ENCODE results near the gene DENND2D. TPM values are rescaled to one million over a fixed set of nuclear protein-coding genes. Genes with fewer than 3 reads are reported as not detected.

Gene DENND2D
- total and polyA plus RNA-seq, 9 of the 15 experiments (the other 6 are each of a cell fraction or from before 2014, with no cell fraction given): 0.08 to 0.44 (median 0.13) TPM; not detected in 6

DNA sequence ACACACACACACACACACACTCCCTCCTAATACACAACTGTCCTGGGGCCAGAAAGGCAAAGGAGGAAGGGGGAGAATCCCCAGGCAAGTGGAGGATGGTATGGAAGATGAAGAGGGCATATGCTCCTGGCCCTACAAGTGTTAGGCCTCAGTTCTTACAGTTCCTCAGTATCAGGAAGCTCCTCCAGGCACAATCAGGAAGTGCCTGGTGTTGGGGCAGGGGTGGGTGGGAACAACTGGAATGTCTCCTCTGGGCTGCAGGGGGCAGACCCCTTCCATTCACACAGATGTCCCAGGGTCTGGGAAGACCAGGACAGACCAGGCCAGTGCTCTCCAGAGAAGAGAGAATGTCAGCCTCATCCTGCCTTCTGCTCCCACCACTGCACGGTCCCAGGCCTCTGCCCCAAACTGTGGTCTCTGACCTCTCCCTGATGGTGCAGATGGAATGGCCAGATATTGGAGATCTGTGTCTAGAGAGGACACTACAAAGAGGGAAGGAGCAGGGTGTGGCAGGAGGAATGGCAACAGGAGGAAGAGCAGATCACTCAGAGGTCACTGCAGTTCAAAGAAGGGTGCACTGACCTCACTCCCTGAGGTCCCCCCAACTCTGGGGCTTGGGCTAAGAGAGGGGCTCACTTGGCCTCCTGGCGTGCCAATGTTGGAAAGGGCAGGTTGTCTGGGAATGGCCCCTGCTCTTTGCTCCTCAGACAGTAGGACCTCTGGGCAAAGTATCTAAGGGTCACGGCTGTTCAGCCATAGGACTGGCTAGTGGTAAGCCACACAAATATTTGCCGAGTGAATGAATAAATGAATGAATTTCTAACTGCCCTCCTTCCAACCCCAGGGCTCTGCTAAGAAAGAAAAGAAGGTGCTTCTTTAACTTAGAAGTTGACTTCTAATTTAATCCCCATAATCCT, 2.5 kb upstream of the DENND2D start (continued):
- TF ChIP-seq PHF20 (IDR thresholded peaks at IDR 0.05; ENCODE audit: partially characterized antibody) (no peak), HEY1 (CRISPR knock-in tag; IDR thresholded peaks at IDR 0.05; ENCODE audit: borderline replicate concordance) (no peak), MIER1 (IDR thresholded peaks at IDR 0.05; ENCODE audit: low read depth) (no peak), SIX5 (IDR thresholded peaks at IDR 0.05; ENCODE audit: borderline replicate concordance in 1 of 2, insufficient read depth in 1 of 2, low read depth in 1 of 2, low read length in 2 of 2) (0 out of 4 replicates have a peak, but pooled peaks of 1 of the 2 experiments have one; percentile 10), ZNF41 (CRISPR knock-in tag; conservative IDR thresholded peaks at IDR 0.05) (no peak), TAF9B (IDR thresholded peaks at IDR 0.05; ENCODE audit: partially characterized antibody) (no peak), CBFA2T3 (IDR thresholded peaks at IDR 0.05) (0 out of 2 replicates have a peak, but pooled peaks have one; percentile 7), SRSF3 (IDR thresholded peaks at IDR 0.05; ENCODE audit: insufficient read depth, low read length) (no peak), PTTG1 (tag; IDR thresholded peaks at IDR 0.05; ENCODE audit: low read depth) (no peak)
- TF ChIP-seq, protein P1, sequence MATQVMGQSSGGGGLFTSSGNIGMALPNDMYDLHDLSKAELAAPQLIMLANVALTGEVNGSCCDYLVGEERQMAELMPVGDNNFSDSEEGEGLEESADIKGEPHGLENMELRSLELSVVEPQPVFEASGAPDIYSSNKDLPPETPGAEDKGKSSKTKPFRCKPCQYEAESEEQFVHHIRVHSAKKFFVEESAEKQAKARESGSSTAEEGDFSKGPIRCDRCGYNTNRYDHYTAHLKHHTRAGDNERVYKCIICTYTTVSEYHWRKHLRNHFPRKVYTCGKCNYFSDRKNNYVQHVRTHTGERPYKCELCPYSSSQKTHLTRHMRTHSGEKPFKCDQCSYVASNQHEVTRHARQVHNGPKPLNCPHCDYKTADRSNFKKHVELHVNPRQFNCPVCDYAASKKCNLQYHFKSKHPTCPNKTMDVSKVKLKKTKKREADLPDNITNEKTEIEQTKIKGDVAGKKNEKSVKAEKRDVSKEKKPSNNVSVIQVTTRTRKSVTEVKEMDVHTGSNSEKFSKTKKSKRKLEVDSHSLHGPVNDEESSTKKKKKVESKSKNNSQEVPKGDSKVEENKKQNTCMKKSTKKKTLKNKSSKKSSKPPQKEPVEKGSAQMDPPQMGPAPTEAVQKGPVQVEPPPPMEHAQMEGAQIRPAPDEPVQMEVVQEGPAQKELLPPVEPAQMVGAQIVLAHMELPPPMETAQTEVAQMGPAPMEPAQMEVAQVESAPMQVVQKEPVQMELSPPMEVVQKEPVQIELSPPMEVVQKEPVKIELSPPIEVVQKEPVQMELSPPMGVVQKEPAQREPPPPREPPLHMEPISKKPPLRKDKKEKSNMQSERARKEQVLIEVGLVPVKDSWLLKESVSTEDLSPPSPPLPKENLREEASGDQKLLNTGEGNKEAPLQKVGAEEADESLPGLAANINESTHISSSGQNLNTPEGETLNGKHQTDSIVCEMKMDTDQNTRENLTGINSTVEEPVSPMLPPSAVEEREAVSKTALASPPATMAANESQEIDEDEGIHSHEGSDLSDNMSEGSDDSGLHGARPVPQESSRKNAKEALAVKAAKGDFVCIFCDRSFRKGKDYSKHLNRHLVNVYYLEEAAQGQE (IDR thresholded peaks at IDR 0.05; ENCODE audit: borderline replicate concordance): no peak
- TF ChIP-seq, protein P1 (CRISPR knock-in tag; IDR thresholded peaks at IDR 0.05; ENCODE audit: low read depth): 0 out of 2 replicates have a peak, but pooled peaks have one; percentile 56
- TF ChIP-seq, protein P2, sequence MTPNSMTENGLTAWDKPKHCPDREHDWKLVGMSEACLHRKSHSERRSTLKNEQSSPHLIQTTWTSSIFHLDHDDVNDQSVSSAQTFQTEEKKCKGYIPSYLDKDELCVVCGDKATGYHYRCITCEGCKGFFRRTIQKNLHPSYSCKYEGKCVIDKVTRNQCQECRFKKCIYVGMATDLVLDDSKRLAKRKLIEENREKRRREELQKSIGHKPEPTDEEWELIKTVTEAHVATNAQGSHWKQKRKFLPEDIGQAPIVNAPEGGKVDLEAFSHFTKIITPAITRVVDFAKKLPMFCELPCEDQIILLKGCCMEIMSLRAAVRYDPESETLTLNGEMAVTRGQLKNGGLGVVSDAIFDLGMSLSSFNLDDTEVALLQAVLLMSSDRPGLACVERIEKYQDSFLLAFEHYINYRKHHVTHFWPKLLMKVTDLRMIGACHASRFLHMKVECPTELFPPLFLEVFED (CRISPR knock-in tag; conservative IDR thresholded peaks at IDR 0.05): peak; percentile 62; the same call in 1 of the 2 replicates

Data from K562 (cell line).